G401 (cell line): ENCODE data around the gene SLC43A3. TPM values are rescaled to one million over a fixed set of nuclear protein-coding genes. Genes with fewer than 3 reads are reported as not detected.

Experiments used
- DNase-seq: peaks from one replicate; pipeline ENCODE4 v3.0.0-alpha.2; 2015; ENCODE audit warnings: low spot score
- in situ Hi-C: cut with HindIII; loops from 2 replicates; pipeline ENCODE4 v1.10.0; 2016; ENCODE audit warnings: low sequenced_read_pairs, mixed read lengths
- total RNA-seq: library from RNA; depleted of rRNA; stranded (reverse); fragments of >200 nt; shearing (Covaris generic); gene quantifications from 2 replicates; pipeline ENCODE4 v1.2.3, GENCODE V29; 2014

SLC43A3 gene
- total RNA-seq, 1 experiment from 2014 or later = not detected

GRCh38 chr11:57434640-57435546, 8.0 kb upstream of the SLC43A3 start:
- in situ Hi-C loops = no loop called here
- DNase-seq = no peak

DNA sequence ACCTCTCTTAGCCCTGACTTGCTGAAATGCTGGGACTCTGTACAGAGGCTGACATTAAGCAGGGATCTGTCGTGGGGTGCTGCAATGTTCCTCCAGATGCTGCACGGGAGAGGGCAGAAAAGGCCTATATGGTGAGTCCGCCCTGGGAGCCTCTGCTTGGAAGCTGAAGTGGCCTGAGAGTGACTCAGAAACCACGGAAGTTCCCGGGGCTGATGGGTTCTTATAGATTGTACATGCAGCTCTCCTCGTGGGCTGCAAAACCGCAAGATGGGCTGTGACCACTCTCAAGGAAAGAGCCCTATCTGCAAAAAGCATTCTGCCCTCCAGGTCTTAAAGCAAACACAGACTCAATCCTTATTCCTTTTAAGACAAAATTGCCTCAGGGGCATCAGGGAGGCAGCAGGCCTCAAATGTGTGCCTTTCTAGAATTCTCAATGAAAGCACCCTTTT, 5.8 kb upstream of the SLC43A3 start:
- in situ Hi-C loops = no loop called here
- DNase-seq = no peak

- in situ Hi-C loops = no loop called here
- DNase-seq = no peak
Measured at GRCh38 chr11:57432149-57432561, 5.2 kb upstream of the SLC43A3 start.

DNA sequence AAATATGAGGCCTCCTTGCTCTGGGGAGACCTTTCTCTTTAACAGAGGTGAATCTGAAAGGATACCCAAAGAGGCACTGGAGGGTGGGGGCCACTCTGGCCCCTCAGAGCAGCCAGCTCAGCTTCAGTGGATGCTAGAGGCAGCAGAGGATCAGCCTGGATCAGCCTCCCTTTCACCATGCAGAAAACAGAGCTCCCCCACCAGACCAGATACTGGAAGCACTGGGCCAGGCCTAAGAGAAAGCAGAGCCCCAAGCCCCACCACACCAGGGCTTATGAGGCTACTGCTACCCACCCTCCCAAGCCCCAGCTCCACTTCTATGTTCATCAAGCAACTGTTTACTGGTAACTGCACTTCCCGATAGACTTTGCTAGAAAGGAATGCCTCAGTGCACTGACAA, 4.0 kb upstream of the SLC43A3 start:
- no peak for DNase-seq
- in situ Hi-C loops = no loop called here

GRCh38 chr11:57429946-57430345, 3.0 kb upstream of the SLC43A3 start:
- in situ Hi-C loops = no loop called here
- DNase-seq = no peak

DNA sequence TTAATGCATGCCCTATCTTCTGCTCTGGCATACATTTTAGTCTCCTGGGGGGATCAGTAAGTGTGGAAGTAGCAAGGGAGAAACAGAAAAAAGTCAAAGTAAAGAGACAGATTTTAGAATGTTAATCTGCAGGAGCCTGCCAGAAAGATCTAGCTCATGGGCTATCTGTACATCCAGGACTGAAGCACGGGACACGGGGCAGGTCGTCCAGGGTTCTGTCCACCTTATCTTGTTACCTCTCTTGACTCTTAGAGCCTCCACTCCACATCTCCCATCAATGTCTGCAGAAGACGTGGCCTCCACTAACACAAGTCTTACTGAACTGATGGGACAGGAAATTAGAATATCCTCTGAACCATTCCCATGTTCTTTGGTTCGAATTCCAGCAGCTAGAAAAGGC, 1.7 kb upstream of the SLC43A3 start:
- in situ Hi-C loops = no loop called here
- DNase-seq = no peak

- in situ Hi-C loops = no loop called here
- peak; percentile 72 for DNase-seq
Measured at GRCh38 chr11:57427727-57428082, 784 bp upstream of the SLC43A3 start.

DNA sequence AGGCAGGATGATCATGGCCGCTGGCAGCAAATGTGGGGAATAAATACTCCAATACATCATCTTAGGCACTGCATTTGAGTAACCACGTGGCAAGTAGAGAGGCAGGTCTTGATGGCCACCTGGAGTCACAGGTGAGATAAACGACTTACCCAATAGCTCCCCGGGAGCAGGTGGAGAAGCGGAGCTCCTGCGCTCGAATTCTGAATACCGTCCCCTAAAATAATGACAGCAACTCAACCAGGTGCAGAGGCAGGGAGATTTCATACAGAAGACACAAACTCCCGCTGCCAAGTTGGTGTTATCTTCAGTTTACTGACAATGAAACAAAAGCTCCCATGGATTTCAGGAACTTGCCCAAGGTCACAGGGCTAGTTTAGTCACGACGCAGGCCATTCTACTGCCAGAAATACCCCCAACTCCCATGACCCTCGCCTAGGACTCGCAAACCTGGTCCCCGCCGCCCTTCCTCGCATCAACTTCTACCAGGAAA, 437 bp downstream of the SLC43A3 start:
- DNase-seq = peak; percentile 16
- in situ Hi-C loops = no loop called here

GRCh38 chr11:57425565-57426438, 1.1 kb downstream of the SLC43A3 start:
- in situ Hi-C loops = no loop called here

GRCh38 chr11:57424792-57425564, 1.9 kb downstream of the SLC43A3 start:
- in situ Hi-C loops = no loop called here
- DNase-seq = peak; percentile 15

More at GRCh38 chr11:57425565-57426438, 1.1 kb downstream of the SLC43A3 start:
- DNase-seq = peak; percentile 17

GRCh38 chr11:57424137-57424791, 2.7 kb downstream of the SLC43A3 start:
- in situ Hi-C loops = no loop called here
- no peak for DNase-seq

- DNase-seq = no peak
- in situ Hi-C loops = no loop called here
Measured at GRCh38 chr11:57422669-57423068, 4.3 kb downstream of the SLC43A3 start.

GRCh38 chr11:57421805-57422204, 5.1 kb downstream of the SLC43A3 start:
- in situ Hi-C loops = no loop called here
- no peak for DNase-seq

DNA sequence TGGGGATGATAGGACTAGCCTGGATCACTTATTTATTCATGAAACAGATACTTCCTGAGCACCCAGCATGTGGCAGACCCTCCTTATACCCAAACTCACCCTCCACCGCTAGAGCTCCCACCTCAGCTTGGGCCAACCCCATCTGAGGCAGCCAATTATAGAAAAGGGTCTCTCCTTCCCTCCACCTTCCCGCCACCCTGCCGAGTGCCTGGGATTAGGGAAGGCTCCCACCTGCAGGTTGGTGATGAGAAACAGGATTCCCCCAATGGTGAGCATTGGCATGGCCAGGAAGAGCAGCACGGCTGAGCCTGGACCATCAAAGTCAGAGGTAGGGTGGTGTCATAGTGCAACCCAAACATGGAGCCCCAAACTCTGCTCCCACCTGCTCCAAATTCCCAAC, 5.9 kb downstream of the SLC43A3 start:
- in situ Hi-C loops = no loop called here
- DNase-seq = no peak

- in situ Hi-C loops = no loop called here
- DNase-seq = no peak
Measured at GRCh38 chr11:57419146-57419545, 7.8 kb downstream of the SLC43A3 start.

- DNase-seq = no peak
Measured at GRCh38 chr11:57418131-57418530, 8.8 kb downstream of the SLC43A3 start.

GRCh38 chr11:57417056-57417455, 9.9 kb downstream of the SLC43A3 start:
- in situ Hi-C loops = no loop called here
- no peak for DNase-seq

More at GRCh38 chr11:57418131-57418530, 8.8 kb downstream of the SLC43A3 start:
- in situ Hi-C loops = no loop called here

DNA sequence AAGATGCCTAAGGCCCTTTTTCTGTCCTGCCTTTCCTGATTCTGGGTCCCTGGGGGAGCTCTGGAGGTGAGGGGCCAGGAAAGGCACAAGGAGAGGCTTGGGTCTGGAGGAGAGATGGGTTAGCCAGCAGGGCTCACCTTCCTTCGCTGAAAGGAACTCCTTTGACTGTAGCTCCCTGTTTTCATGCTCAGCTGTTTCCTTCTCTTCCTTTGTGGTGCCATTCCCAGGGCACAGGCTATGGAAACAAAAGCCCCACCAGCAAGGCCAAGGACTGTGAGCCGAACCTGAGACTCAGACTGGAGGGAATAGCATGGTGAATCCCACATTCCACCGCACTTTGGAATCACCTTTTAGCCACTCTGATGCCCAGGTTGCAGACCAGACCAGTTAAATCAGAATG, 10.5 kb downstream of the SLC43A3 start:
- DNase-seq = no peak
- in situ Hi-C loops = no loop called here
